HL-60 (cell line): ENCODE data around the gene HIF1A.
"Not testable (repeated sequence)": the region's sequence is repeated elsewhere in the genome, so short reads cannot be mapped to it uniquely, and the experiment has no call there.

ENCODE experiments used
- DNase-seq, 2 experiments: peaks; one replicate each; pipeline ENCODE4 v3.0.0-alpha.2; 2010 to 2020; ENCODE audit warnings: low read depth in 1 of 2, low spot score in 1 of 2
- H3K27ac ChIP-seq: fragments of 250-450 bp; sonication (Bioruptor Pico); replicated peaks from 2 replicates; pipeline ENCODE4 v1.5.1; 2020; ENCODE audit warnings: mild to moderate bottlenecking, moderate library complexity
- H3K27me3 ChIP-seq: fragments of 250-450 bp; sonication (Bioruptor Pico); 2 replicates; pipeline ENCODE4 v1.5.1; 2021; ENCODE audit warnings: mild to moderate bottlenecking, moderate library complexity; ENCODE audit not compliant: insufficient read depth, poor library complexity, severe bottlenecking
- H3K4me3 ChIP-seq: replicated peaks from 2 replicates; pipeline ENCODE4 v1.5.1; 2011; ENCODE audit warnings: mild to moderate bottlenecking, control low read depth, low read length; ENCODE audit not compliant: insufficient read depth
- CTCF ChIP-seq: IDR thresholded peaks from one replicate; pipeline ENCODE4 v1.5.1; 2011; ENCODE audit warnings: low read length, control low read depth, inconsistent platforms; ENCODE audit not compliant: insufficient read depth
- GABPA ChIP-seq: IDR thresholded peaks from 2 replicates; pipeline ENCODE4 v1.6.1; 2012; ENCODE audit warnings: low read depth
- POLR2AphosphoS5 ChIP-seq: IDR thresholded peaks from 2 replicates; pipeline ENCODE4 v1.6.1; 2012; ENCODE audit warnings: low read depth
- SPI1 ChIP-seq: IDR thresholded peaks from 2 replicates; pipeline ENCODE4 v1.6.1; 2012; ENCODE audit warnings: low read depth, mild to moderate bottlenecking, borderline replicate concordance
- TF ChIP-seq, protein P1 (sequence below): IDR thresholded peaks from 2 replicates; pipeline ENCODE4 v1.6.1; 2012; ENCODE audit warnings: low read depth; ENCODE audit not compliant: insufficient replicate concordance

The HIF1A gene

GRCh38 chr14:61753631-61754030, 58.3 kb downstream of the HIF1A start:
- no peak for TF ChIP-seq POLR2AphosphoS5
- no peak for TF ChIP-seq CTCF
- TF ChIP-seq SPI1 = no peak
- TF ChIP-seq, protein P1, sequence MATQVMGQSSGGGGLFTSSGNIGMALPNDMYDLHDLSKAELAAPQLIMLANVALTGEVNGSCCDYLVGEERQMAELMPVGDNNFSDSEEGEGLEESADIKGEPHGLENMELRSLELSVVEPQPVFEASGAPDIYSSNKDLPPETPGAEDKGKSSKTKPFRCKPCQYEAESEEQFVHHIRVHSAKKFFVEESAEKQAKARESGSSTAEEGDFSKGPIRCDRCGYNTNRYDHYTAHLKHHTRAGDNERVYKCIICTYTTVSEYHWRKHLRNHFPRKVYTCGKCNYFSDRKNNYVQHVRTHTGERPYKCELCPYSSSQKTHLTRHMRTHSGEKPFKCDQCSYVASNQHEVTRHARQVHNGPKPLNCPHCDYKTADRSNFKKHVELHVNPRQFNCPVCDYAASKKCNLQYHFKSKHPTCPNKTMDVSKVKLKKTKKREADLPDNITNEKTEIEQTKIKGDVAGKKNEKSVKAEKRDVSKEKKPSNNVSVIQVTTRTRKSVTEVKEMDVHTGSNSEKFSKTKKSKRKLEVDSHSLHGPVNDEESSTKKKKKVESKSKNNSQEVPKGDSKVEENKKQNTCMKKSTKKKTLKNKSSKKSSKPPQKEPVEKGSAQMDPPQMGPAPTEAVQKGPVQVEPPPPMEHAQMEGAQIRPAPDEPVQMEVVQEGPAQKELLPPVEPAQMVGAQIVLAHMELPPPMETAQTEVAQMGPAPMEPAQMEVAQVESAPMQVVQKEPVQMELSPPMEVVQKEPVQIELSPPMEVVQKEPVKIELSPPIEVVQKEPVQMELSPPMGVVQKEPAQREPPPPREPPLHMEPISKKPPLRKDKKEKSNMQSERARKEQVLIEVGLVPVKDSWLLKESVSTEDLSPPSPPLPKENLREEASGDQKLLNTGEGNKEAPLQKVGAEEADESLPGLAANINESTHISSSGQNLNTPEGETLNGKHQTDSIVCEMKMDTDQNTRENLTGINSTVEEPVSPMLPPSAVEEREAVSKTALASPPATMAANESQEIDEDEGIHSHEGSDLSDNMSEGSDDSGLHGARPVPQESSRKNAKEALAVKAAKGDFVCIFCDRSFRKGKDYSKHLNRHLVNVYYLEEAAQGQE = no peak
- TF ChIP-seq GABPA = no peak
- H3K27me3 ChIP-seq = no peaks in the 10 kb centered on the region
- H3K27ac ChIP-seq = no peak overlapping the region
- H3K4me3 ChIP-seq = no peak overlapping the region
- no peak for DNase-seq

DNA sequence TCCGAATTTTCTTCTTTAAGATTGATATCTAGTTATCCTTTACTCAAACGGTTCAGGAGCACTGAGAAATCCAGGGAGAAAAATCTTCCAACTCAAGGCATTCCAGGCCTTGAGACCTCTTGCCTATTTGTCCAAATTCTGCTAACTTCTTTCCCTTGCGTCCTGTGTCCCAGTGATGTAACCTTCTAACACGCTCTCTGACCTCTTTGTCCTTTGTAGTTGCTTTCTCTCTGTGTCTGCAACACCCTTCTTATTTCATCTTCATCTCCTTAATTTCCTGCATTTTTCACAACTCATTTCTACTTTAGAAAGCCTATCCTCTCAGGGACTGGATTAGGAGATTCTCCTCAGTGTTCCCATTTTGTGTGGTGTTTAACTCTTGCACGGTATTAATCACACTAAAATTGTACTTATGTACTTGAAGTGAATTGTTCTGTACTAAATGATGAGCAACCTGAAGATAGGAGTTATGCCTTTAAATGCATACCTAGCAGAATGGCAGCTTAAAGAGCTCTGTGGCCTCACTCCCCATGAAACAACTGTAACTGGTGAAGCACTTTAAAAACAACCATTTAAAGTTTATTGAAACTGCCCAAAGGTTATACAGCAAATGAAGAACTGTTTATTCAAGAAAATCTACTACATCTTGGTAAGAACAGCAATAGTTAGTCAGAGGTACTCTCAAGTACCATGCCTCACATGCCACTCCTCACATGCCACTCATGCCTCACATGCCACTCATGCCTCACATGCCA, 59.5 kb downstream of the HIF1A start:
- DNase-seq = no peak
- no peak overlapping the region for H3K27ac ChIP-seq
- H3K27me3 ChIP-seq = no peaks in the 10 kb centered on the region
- TF ChIP-seq, protein P1 = no peak
- no peak for TF ChIP-seq CTCF
- TF ChIP-seq GABPA = no peak
- no peak for TF ChIP-seq SPI1
- TF ChIP-seq POLR2AphosphoS5 = no peak
- no peak overlapping the region for H3K4me3 ChIP-seq

GRCh38 chr14:61755382-61755742, 60.0 kb downstream of the HIF1A start:
- DNase-seq, H3K27ac ChIP-seq: not testable (repeated sequence)

DNA sequence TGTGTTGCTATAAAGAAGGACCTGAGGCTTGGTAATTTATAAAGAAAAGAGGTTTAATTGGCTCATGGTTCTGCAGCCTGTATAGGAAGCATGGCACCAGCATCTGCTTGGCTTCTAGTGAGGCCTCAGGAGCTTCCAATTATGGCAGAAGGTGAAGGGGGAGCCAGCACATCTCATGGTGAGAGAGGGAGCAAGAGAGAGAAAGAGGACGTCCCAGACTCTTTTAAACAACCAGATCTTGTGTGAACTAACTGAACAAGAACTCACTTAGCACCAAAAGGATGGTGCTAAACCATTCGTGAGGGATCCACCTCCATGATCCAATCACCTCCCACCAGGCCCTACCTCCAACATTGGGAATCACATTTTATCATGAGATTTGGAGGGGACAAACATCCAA, 60.8 kb downstream of the HIF1A start:
- Histone ChIP-seq H3K4me3 (no peak overlapping the region), H3K27ac (no peak overlapping the region), H3K27me3 (no peaks in the 10 kb centered on the region)
- TF ChIP-seq SPI1 (no peak), CTCF (no peak), GABPA (no peak), POLR2AphosphoS5 (no peak)
- TF ChIP-seq, protein P1 = no peak
- no peak for DNase-seq

More at GRCh38 chr14:61755382-61755742, 60.0 kb downstream of the HIF1A start:
- not testable (repeated sequence) for H3K27me3 ChIP-seq, H3K4me3 ChIP-seq
